Lower leg skin (tissue), 4 donors: ENCODE data around the gene GXYLT1. TPM values are rescaled to one million over a fixed set of nuclear protein-coding genes. Genes with fewer than 3 reads are reported as not detected.
"Not testable (repeated sequence)": the region's sequence is repeated elsewhere in the genome, so short reads cannot be mapped to it uniquely, and the experiment has no call there.

Experiments
- DNase-seq, 2 donors: peaks; one replicate each; pipeline ENCODE4 v3.0.0-alpha.2; 2019; ENCODE audit warnings: low spot score in 2 of 2
- H3K4me3 ChIP-seq: fragments of 200-600 bp; sonication (generic); 2 replicates; pipeline ENCODE4 v1.5.1; 2017; ENCODE audit warnings: mild to moderate bottlenecking, low read depth; ENCODE audit not compliant: poor library complexity, severe bottlenecking
- CTCF ChIP-seq, 3 donors: fragments of 450-650 bp; IDR thresholded peaks; one replicate each; pipeline ENCODE4 v1.5.1; 2016; ENCODE audit warnings: antibody characterized with exemption in 3 of 3, mild to moderate bottlenecking in 3 of 3, moderate library complexity in 2 of 3
- POLR2A ChIP-seq, 2 donors: fragments of 450-650 bp; IDR thresholded peaks; one replicate each; pipeline ENCODE4 v1.6.1; 2016 to 2017; ENCODE audit warnings: antibody characterized with exemption in 2 of 2, mild to moderate bottlenecking in 1 of 2, moderate library complexity in 1 of 2
- WGBS, 2 donors: methylation state at CpG; one replicate each; pipeline ENCODE4 v1.1.5; 2018; 5-methylcytosine and 5-hydroxymethylcytosine counted together
- intact Hi-C: fragments of 100-400 bp; cut with DNase I; formaldehyde crosslinking; loops from one replicate; pipeline ENCODE4 v1.15.0; 2023; ENCODE audit warnings: low total_unique reads
- total RNA-seq, 4 donors: library from RNA; depleted of rRNA; stranded (reverse); fragments of >200 nt; gene quantifications; one replicate each; pipeline ENCODE4 v1.1.0, GENCODE V29; 2016

The GXYLT1 gene
- total RNA-seq, 4 donors from 2014 or later, result 7.9 to 11.7 (median 10.0) TPM

- 70 to 76% methylated on average over 3 of the region's 3 CpGs for WGBS, 2 donors
- intact Hi-C loops, result no loop called here
- DNase-seq, result no peak
- H3K4me3 ChIP-seq, result no peak overlapping the region
- TF ChIP-seq POLR2A (IDR thresholded peaks at IDR 0.05) (no peak), CTCF (IDR thresholded peaks at IDR 0.05) (no peak)
Measured at GRCh38 chr12:42056130-42056529, 88.5 kb downstream of the GXYLT1 start.

- WGBS, 2 donors, result 55 to 64% methylated on average over 2 of the region's 2 CpGs
- DNase-seq, result no peak
- no peak for TF ChIP-seq POLR2A (IDR thresholded peaks at IDR 0.05)
- TF ChIP-seq CTCF (IDR thresholded peaks at IDR 0.05), result no peak
- no peak overlapping the region for H3K4me3 ChIP-seq
- intact Hi-C loops, result no loop called here
Measured at GRCh38 chr12:42053456-42053855, 91.2 kb downstream of the GXYLT1 start.

GRCh38 chr12:42048980-42049379, 95.7 kb downstream of the GXYLT1 start:
- intact Hi-C loops, DNase-seq, H3K4me3 ChIP-seq: not testable (repeated sequence)
- WGBS, 2 donors, result 92 to 96% methylated on average over 8 of the region's 8 CpGs

GRCh38 chr12:42039577-42039976, 105.1 kb downstream of the GXYLT1 start:
- TF ChIP-seq CTCF (IDR thresholded peaks at IDR 0.05), result no peak
- TF ChIP-seq POLR2A (IDR thresholded peaks at IDR 0.05), result no peak
- no peak overlapping the region for H3K4me3 ChIP-seq
- DNase-seq, result no peak

GRCh38 chr12:42039176-42039575, 105.5 kb downstream of the GXYLT1 start:
- intact Hi-C loops, result no loop called here
- DNase-seq, result no peak
- WGBS, 2 donors, result 65 to 72% methylated on average over 5 of the region's 5 CpGs
- TF ChIP-seq POLR2A (IDR thresholded peaks at IDR 0.05), result no peak
- TF ChIP-seq CTCF (IDR thresholded peaks at IDR 0.05), result no peak
- no peak overlapping the region for H3K4me3 ChIP-seq

More at GRCh38 chr12:42039577-42039976, 105.1 kb downstream of the GXYLT1 start:
- intact Hi-C loops, result no loop called here

- TF ChIP-seq POLR2A (IDR thresholded peaks at IDR 0.05), result no peak
- TF ChIP-seq CTCF (IDR thresholded peaks at IDR 0.05), result no peak
- WGBS, 2 donors, result 85 to 94% methylated on average over 4 of the region's 4 CpGs
- DNase-seq, result no peak
- intact Hi-C loops, result no loop called here
- H3K4me3 ChIP-seq, result no peak overlapping the region
Measured at GRCh38 chr12:42031847-42032564, 112.7 kb downstream of the GXYLT1 start.

Other genes with a start within 250 kb of the GXYLT1 start
- 10 to 100 TPM in 3 of 4 donors, 1 to 10 TPM in 1; 8.7 to 17.8 (median 15.2) TPM for gene YAF2, start 93.4 kb upstream of the GXYLT1 start, total RNA-seq
- gene ZCRB1, start 181.2 kb upstream of the GXYLT1 start, total RNA-seq, result 10 to 100 TPM; 17.0 to 28.9 (median 20.7) TPM
- 10 to 100 TPM; 39.5 to 45.5 (median 41.7) TPM for gene PPHLN1, start 181.3 kb upstream of the GXYLT1 start, total RNA-seq